COR-L47 (cell line): ENCODE measurements around the gene COLEC12.

Experiments used
- DNase-seq: peaks from one replicate; lab custom pipeline; 2025; lab: John Stamatoyannopoulos, UW

Gene COLEC12

DNA sequence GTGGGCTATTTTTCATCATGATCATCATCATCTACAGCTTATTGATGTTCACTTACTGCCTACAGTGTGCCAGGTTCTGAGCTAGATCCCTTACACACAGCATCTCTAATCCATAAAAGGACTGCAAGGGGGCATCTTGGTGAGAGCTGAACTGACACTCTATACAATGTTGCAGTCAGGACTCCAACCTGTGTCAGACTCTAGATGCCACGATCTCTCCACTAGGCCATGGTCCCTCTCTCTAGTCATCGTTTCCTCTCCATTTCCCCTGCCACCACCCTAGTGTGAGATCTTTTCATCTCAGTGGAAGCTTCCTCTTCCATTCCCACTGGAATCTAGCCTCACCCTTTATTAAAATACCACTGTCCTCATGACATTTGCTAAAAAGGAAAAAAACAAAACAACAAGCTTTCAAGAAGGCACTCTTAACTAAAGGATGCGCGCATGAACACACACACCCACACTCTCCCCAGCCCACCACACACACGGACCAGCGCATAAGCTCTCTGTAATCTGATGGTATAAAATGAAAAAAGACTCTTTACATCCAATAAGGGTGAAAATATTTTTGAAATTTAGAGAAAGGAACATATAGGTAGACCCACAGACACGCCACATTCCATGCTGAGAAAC lies 139.3 kb downstream of the COLEC12 start:
- DNase-seq, result no peak

DNA sequence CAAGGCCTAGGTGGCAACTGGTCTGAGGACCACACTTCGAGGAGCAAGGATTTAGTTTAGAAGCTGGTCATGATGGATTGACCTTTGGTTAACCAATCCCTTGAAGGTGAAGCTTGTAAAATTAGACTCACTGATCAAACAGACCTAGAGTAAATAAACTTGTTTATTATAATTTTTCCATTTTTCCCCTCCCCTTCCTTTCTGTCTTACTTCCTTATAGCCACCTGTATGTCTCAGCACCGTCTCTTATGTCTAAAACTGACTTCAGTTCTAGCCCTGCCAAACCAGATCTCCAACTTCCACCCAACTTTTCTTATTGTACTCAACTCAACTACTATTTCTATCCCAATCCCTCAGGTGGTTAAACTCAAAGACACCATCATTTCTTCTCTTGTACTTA lies 139.8 kb downstream of the COLEC12 start:
- DNase-seq, result no peak

DNA sequence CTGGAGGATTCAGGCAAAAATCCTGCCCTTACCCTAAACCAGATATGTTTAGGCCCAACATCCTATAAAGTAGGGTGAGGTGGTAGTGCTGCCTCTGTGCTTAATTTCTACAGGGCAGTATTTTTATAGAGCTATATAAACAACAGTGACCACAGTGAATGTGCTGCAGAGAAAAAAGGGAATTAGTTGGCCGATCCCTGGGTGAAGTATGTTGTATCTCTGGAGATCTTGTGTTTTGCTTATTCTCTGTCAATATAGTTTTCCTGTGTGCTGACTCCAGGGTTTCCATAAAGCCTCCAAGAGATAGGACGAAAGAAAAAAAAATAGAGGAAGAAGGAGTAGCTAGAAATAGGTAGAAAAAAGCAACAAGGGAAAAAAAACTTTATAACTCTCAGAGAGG lies 143.7 kb downstream of the COLEC12 start:
- no peak for DNase-seq

DNA sequence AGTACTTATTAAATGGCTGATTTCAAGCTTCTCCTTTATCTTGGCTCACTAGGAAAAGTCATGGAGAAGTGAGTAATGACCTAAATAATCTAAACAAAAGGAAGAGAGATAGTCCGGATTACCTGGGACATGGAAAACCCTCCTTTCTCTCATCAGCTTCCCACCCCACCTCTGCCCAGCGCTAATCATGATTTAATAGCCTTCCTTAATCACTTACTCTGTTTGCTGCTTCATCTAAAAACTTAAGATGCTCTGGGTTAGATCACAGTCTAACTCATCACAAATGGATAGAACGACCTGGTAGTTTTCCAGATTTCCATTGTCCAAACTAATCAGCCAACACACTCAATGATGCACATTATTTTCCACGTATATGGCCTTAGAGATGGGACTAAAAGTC lies 144.8 kb downstream of the COLEC12 start:
- no peak for DNase-seq

DNA sequence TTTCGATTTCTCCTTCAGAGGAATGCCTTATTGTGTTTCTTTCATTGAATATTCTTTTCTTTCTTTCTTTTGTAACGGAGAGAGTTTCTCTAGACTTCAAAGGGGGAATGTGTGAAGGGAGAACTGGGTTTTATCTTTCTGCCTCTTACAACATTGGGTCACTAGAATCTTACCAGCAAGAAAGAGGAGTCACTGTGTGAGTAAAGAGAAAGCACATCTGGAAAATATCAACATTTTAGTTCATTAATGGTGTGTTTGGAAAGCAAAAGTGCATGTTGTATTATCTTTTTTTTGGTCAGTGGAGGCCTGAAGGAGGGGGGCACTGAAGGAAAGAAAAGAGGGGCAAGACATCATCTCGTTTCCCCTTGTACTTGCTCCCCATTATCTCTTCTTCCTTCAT lies 146.0 kb downstream of the COLEC12 start:
- DNase-seq, result no peak

DNA sequence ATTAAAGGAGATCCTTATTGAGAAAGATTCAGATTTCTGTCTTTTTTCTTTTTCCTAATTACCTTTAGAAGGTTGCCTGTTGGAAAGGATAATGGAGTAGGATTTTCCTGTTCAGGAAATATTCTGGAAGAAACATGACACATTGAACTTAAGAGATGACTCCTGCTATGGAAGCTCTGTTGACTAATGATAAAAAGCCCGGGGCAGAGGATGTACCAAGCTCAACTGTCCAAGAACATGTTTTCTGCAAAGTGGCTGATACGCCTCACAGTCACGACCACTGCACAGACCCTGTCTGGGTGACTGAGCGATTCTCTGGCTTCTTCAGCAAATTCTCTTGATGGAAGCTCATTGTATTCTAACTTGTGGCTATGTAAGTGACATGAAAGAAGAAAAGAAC lies 146.5 kb downstream of the COLEC12 start:
- DNase-seq, result no peak

DNA sequence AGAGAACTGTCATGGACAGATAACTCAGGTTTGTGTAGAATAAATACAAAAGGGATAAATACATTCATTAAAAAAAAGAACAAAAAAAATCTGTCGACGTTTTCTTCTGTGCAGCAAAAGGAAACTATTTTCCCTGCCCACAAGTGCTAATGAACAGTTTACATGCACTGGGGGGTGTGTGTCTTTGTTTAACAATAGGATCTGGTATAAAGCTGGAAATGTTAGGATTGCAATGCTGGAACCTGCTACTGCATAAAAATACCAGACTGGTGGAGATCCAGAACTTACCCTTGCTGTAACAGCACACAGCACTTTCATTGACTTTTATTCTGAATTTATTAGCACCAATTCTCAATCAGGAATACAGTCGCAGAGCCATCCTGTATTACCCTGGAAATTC lies 148.1 kb downstream of the COLEC12 start:
- no peak for DNase-seq

DNA sequence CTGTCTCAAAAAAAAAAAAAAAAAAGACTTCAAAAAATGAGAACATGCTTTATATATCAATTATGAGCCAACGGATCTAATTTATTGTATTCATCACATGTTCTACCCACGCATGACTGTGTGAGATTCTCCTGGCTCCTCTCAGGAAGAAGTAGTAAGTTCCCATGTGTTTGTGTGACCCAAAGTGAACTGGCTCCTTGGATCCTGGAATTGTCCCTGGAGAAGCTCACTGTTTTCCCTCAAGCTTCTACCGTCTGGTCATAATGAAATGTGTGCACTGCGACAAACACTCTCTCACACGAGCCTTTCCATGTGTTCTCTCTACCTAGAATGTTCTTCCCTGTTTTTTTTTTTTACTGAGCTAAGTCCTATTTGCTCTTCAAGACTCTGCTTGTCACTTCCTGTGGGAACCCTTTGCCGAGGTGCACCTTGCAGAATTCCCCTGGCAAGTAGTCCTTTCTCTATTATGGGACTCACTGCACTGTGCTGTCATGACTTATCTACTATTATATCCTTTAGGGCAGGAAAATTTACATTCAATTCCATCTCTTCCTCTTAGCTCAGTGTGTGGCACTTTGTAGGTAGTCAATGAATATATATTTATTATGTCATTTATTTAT lies 149.4 kb downstream of the COLEC12 start:
- no peak for DNase-seq

DNA sequence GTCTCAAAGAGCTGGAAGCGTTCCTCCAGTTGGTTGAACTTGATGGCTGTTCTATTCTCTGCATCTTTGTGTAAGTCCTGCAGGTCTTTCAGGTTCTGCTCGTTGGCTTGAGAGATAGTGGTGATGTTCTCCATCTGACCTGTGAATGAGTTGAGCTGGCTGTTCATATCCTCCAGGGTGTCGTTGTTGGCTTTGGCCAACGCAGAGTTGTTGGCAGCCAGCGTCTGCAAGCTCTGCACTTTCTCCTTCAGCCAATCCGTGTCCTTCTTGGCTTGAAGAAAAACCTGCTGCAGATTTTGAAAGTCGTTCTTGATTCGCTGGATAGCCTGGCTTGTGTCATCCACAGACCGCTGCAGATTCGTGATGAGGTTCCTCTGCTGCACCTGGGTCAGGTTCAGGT lies 153.9 kb downstream of the COLEC12 start:
- no peak for DNase-seq

DNA sequence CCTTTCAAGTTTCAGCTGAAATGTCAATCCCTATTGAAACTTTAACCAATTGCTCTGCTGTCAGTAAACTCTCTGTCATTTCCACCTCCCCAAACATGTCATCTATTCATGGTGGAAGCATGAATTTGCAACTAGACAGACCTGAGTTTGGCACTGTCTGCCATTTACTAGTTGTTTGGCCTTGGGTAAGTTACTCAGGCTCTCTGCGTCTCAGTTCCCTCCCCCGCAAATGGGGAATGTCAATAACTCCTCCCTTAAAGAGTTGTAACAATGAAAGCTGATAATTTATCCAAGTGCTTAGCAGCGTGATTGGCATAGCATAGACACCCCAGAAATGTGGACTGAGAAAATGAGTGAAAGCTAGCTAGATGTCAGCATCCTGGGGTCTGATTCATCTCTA lies 159.4 kb downstream of the COLEC12 start:
- no peak for DNase-seq

DNA sequence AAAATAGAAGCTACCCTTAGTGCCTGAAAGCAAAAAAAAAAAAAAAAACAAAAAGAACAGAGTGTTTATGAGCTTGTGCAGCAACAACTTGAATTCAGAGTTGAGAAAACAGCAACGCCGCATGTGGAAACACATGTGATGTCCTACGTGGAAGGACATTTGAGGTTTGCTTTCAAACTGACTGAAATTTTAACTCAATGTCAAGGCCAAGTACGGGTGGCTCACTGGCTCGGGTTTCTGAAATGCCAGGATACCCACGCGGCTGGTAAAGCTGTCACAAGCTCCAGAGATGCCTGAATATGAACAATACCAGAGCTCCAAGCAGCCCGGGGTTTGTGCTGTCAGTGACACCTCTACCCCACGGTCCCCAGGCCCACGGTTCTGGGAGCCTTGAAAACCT lies 160.5 kb downstream of the COLEC12 start:
- no peak for DNase-seq

DNA sequence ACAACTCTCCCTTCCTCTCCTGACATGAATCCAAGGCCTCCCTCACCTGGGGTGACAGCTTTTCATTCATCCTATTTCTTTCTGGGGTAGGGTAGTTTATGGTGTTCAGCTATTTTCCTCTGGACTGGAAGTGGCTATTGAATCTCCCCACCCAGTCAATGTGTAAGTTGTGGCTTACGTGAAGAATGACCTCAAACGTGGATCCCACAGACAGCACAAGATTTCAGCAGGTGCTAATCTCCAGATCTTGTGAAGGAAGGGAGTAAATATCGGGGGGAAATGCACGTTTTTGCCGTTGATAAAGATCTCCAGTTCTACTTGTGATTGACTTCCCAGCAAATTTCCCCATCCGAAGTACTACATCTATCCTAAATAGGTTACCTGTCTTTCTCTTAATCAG lies 161.3 kb downstream of the COLEC12 start:
- no peak for DNase-seq

DNA sequence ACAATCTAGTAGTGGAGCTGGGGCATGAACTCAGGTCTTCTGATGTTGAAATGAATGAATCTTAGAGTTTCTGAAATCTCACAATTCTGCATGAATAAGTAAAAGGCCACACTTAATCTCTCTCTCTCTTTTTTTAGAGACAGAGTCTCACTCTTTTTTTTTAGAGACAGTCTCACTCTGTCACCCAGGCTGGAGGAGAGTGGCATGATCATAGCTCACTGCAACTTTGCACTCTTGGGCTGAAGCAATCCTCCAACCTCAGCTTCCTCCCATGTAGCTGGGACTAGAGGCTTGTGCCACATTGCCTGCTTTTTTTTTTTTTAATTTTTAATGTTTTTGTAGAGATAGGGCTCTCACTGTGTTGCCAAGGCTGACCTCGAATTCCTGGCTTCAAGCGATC lies 163.8 kb downstream of the COLEC12 start:
- no peak for DNase-seq

DNA sequence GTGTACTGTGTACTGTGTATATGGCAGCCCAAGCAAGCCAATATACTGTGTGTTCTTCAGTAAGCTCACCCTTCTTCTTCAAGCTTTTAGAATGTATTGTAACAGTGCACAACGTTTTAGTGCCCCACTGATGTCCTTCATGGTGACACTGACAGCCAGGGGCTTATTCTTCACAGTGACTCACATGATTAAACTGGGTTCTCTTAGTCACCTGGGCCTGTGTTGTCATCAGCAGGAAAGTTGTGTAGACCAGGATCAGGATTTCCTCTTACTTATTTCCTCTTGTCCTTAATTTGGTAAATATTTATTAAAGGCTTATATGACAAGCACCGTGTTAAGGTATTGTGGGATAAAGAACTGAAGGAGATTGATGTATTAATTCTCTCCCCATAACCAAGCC lies 164.8 kb downstream of the COLEC12 start:
- no peak for DNase-seq

DNA sequence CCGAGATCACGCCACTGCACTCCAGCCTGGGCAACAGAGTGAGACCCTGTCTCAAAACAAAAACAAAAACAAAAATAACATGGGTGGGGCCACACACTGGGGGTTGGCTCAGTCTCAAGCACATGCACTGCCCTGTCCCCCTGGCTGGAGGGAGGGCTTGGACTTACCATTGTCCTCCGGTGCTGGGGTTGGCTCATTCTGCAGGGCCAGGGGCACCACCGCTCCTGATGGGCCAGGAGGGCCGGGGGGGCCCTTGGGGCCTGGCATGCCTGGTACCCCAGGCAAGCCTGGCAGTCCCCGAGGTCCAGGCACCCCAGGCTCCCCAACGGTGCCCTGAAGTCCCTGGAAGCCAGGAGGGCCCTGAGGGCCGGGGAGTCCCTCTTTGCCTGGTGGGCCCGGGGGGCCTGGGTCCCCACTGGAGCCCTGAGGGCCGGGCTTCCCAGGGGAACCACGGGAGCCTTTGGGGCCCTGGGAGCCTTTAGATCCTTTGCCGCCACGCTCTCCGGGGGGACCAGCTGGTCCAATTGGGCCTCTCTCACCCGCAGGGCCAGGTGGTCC lies 165.8 kb downstream of the COLEC12 start:
- DNase-seq, result no peak

DNA sequence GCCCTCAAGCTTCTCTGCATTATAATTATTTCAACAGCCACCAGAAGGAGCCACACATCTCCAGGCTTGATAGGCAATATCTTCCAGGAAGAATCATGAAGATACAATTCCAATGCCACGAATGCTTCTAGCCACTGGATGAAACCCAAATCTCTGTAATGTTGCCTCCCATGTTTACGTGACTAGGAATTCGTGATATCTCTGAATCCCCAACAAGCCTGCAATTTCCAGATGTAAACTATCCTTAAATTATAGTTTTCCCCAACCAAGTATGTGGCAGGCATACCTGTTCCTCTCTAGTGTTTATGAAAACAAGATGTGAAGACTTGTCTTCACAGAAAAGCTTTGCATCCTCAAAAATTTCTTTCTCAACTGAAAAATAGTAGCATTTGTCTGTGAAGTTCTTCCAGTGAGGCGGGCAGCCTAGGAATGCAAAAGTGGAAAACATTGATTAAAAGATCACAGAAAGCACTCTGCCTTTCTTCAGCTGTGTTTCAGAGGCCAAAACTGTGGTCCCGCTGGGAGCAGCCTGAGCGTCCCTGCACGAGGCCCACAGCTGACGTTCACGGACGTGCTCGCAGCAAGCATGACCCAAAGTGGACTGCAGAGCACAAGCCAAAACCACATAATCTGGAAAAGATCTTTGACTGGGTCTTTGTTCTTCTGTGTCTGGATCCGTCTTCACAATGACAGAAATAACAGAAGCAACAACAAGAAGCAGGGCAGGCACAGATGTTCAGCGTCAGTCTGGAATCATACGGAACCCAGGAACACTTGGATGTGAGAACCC lies 167.6 kb downstream of the COLEC12 start:
- DNase-seq, result no peak

DNA sequence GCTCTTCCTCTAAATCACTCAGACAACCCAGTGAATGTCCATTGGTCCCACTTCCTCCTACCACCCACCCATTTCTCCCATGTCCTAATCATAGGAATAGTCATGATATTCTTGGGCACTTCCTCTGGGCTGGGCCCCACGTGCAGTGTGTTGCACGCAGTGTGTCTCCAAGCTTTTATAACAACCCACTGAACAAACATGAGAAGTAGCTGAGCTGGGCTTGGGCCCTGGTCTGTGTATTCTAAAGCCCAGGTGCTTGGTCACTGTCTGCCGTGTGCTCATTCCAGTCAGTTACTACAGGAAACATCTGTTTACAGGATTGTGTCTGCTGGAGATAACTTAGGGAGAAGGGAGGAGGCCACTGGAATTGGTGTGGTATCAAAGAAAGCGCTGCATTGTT lies 168.5 kb downstream of the COLEC12 start:
- no peak for DNase-seq

DNA sequence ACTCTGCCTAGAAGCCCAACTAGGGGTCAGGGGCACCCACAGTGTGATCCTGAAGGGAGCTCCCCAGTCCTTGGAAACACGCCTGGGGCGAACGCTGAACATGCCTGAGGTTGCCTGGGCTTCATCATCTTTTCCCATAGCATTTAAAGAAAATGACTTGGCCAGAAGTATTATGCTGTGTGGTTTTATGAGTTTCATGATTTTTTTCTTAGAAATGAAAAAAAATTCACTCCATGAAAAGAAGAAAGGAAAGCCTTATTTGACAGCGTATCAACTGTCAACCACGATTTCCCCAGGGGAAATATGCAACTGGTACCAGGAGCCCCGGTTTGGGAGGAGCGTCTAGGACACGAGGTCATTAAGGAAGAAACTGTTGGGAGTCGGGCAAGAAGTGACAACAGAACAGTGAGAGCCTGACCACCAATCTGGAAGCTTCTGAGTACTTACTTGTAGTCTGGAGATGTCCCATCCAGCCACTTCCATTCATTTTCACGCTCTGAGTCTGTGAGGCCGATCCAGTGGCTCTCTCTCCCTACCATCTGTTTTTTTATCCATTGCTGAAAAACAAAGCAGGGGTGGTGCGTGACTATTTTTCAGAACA lies 169.2 kb downstream of the COLEC12 start:
- no peak for DNase-seq

DNA sequence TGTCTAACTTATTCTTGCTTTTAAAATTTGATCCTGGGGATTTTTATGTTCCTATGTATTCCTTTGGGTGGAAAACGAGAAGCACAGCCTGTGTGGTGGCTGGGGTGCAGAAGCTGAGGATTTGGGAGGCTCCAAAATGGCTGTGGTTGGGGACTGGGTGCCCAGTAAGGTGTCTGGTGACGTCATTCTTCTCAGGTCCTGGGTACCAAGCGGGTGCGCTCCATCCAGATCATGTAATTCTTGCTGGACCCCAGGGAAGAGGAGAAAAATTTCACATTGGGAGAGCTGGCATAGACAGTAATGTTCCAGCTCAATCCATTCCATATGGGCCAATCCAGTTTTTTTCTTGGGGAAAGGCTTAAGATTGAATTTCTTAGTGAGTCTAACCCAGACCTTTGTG lies 171.6 kb downstream of the COLEC12 start:
- DNase-seq, result no peak

DNA sequence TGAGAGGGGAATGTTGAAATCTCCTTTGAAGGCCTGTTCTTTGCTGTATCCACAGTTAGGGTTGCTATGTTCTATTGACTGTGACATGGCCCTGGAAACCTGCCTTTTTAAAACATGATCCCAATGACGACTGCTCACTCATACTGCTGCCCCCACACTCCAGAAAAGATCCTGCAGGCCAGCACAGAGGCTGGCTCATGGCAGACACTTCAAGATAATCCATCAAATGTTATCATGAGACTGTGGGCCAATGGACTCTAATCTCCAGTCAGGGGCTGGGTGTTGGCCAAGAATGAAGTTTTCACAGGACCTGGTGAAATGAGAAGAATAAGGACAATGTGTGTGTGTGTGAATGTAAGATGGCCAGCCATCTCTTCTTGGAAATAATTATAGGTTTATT lies 173.7 kb downstream of the COLEC12 start:
- DNase-seq, result no peak

DNA sequence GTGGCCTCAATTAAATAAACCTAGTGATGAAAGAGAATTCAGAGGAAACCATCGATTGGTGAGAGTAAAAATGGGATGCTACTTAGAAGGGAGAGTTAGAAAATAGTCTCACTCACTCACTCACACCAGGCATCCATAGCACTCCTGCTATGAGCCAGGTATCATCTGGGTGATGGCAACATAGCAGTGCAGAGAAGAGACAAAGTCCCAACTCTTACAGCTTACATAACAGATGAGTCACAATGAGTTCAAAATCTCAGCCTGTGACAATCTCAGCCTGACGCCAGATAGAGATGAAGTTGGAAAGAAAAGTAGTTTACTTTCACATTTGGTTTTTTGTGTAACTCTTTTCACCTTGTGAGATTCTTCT lies 177.3 kb downstream of the COLEC12 start:
- DNase-seq, result no peak

DNA sequence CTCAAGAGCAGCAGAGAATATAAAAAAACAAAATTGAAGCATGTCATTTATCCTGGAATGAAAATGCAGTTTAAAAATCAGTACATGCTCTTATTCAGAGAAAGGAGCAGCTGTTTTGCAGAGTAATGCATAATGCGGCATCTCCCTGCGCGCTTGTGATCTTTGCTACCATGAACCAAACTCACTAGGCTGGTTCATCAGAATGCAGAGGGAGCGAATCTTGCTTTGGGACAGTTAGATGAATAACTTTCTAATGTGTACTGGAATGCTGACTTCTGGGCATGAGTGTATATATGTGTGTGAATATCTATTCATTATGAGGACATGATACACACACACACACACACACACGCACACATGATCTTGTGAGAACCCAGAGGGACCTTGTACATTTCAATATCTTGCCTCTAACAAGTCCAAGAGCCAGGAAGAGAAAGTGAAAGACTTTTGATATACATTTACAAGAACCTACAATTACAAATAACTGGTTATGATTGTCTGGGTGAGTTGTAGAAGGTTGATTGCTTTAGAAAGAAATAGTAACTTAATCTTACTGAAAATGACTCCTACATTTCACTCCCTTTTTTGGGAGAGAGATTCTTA lies 178.5 kb downstream of the COLEC12 start:
- no peak for DNase-seq
